Fibroblast of the aortic adventitia (primary cell): ENCODE results near the gene RFT1. TPM values are rescaled to one million over a fixed set of nuclear protein-coding genes. Genes with fewer than 3 reads are reported as not detected.
"Not testable (repeated sequence)": the region's sequence is repeated elsewhere in the genome, so short reads cannot be mapped to it uniquely, and the experiment has no call there.

Source experiments
- DNase-seq: peaks from one replicate; pipeline ENCODE4 v3.0.0-alpha.2; 2010; ENCODE audit warnings: low read depth
- H3K4me3 ChIP-seq: 2 replicates; pipeline ENCODE4 v1.5.1; 2011; ENCODE audit warnings: low read depth, mild to moderate bottlenecking, control low read depth, low read length, moderate library complexity
- total RNA-seq: library from RNA; depleted of rRNA; stranded (reverse); fragments of >200 nt; gene quantifications from 2 replicates; pipeline ENCODE4 v1.2.3, GENCODE V29; 2012; ENCODE audit warnings: low replicate concordance
- TF ChIP-seq, protein P1 (sequence below): IDR thresholded peaks from 2 replicates; pipeline ENCODE4 v1.5.1; 2011; ENCODE audit warnings: mild to moderate bottlenecking, low read length, control low read depth, inconsistent platforms; ENCODE audit not compliant: insufficient read depth

The RFT1 gene
- total RNA-seq, 1 donor = 15.4 TPM

DNA sequence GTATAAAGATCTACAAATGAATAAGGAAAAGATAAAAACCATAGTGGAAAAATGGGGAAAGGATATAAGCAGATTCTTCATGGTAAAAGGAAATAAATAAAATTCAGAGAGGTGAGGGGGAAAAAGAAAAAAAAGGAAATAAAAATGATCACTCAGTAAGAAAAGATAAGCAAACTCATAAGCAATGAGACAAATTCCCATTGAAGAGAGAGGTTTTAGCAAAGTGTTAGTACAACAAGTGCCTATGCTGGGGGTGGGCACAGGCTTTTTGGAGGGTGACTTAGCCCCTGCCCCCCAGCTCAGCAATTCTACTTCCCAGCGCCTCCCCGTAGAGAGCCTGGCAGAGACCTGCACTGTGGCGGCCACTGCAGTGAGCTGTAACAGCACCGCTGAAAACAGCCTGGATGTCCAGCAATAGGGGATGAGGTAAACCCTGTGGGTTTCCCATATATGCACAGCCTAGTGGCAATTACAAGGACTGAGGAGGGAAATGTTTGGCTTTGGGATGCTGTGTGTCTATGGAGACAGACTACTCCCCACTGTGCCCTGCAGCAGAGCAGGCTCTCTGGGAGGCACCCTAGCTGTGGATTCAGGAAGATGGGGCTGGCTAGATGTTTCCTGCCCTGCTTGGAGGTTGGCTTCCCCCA, 60.7 kb downstream of the RFT1 start:
- H3K4me3 ChIP-seq = no peak overlapping the region
- peak; percentile 11 for DNase-seq
- TF ChIP-seq, protein P1, sequence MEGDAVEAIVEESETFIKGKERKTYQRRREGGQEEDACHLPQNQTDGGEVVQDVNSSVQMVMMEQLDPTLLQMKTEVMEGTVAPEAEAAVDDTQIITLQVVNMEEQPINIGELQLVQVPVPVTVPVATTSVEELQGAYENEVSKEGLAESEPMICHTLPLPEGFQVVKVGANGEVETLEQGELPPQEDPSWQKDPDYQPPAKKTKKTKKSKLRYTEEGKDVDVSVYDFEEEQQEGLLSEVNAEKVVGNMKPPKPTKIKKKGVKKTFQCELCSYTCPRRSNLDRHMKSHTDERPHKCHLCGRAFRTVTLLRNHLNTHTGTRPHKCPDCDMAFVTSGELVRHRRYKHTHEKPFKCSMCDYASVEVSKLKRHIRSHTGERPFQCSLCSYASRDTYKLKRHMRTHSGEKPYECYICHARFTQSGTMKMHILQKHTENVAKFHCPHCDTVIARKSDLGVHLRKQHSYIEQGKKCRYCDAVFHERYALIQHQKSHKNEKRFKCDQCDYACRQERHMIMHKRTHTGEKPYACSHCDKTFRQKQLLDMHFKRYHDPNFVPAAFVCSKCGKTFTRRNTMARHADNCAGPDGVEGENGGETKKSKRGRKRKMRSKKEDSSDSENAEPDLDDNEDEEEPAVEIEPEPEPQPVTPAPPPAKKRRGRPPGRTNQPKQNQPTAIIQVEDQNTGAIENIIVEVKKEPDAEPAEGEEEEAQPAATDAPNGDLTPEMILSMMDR = no peak

- TF ChIP-seq, protein P1 = no peak
- no peak overlapping the region for H3K4me3 ChIP-seq
- DNase-seq = no peak
Measured at GRCh38 chr3:53068176-53068575, 62.1 kb downstream of the RFT1 start.

GRCh38 chr3:53067567-53067966, 62.7 kb downstream of the RFT1 start:
- no peak overlapping the region for H3K4me3 ChIP-seq
- no peak for DNase-seq
- TF ChIP-seq, protein P1 = no peak

DNA sequence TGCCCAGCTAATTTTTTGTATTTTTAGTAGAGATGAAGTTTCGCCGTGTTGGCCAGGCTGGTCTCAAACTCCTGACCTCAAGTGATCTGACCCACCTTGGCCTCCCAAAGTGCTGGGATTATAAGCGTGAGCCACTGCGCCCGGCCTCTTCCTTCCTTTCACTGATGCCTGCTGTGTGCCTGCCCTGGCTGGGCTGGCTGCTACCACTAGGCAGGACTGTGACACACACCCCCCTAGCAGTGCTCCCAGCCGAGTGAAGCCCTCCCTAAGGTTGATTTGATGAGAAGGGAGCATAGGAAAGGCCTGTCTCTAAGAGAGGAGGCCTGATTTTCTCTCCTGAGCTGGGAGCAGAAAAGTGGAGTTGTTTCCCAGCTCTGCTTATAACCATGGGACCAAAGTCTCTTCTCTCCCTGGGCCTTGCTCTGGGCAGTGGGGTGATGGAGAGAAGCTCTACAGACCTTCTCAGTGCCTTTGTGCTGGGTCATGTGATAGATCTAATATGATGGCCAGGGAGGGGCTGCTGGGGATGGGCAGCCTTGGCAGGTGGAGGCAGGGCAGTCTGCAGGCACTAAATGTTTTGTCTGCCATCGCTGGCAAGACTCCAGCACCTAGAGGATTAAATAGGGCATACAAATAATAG, 64.3 kb downstream of the RFT1 start:
- no peak overlapping the region for H3K4me3 ChIP-seq
- no peak for DNase-seq
- TF ChIP-seq, protein P1 = no peak

DNA sequence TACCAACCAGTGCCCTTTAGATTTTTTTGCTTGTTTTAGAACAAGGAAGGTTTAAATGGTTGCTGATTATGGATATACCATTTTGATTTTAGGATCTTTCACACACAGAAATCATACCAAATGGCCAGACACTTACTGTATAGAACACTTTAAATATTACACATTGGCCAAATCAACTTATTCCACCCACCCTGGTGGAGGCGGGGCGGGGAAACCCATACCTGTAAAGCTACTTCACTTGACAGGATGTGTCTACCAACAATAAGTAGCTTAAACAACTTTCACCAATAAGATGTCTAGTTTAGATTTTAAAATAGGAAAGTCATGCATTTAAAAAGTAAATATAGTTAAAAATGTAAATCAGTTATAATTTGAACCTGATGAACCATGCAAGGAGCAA, 67.3 kb downstream of the RFT1 start:
- TF ChIP-seq, protein P1 = no peak
- DNase-seq = no peak
- no peak overlapping the region for H3K4me3 ChIP-seq

DNA sequence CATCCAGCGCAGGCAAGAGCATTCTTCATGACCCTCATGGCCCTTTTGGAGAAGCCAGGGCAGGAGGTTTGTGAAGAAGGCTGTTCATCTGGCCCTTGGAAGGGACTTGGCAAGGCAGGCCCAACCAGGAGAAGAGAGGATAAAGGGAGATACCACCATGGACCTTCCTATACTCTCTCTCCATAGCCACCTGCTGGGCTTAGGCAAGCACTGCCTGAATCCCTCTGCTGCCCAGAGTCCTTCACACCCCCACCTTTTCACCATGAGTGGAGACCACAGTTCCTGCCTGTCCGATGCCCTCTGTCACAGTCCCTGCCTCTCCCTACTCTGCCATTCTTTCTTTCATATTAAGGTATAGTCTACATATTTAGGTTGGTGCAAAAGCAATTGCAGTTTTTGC, 73.8 kb downstream of the RFT1 start:
- no peak overlapping the region for H3K4me3 ChIP-seq
- TF ChIP-seq, protein P1 = peak; percentile 32
- DNase-seq = no peak

DNA sequence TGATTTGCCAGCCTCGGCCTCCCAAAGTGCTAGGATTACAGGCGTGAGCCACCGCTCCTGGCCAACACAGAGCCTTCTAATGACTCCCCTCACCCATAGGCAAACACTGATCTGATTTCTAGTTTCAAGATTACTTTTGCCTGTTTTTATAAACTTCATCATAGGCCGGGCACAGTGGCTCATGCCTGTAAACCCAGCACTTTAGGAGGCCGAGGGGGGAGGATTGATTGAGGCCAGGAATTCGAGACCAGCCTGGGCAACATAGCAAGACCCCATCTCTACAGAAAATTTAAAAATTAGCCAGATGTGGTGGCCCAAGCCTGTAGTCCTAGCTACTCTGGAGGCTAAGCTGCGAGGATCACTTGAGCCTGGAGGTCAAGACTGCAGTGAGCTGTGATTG, 76.0 kb downstream of the RFT1 start:
- H3K4me3 ChIP-seq, DNase-seq: not testable (repeated sequence)
